Hepatocyte (in vitro differentiated cells): ENCODE measurements around the gene CGAS.

ENCODE experiments used
- CTCF ChIP-seq: fragments of 200-600 bp; sonication (generic); IDR thresholded peaks from 2 replicates; pipeline ENCODE4 v1.5.1; 2016; ENCODE audit warnings: antibody characterized with exemption, mild to moderate bottlenecking; ENCODE audit not compliant: poor library complexity
- EZH2 ChIP-seq: fragments of 200-600 bp; sonication (generic); IDR thresholded peaks from 2 replicates; pipeline ENCODE4 v1.6.1; 2016; ENCODE audit warnings: antibody characterized with exemption, mild to moderate bottlenecking, borderline replicate concordance

- TF ChIP-seq CTCF (no peak), EZH2 (no peak)
Observed at GRCh38 chr6:73435236-73435635, 16.9 kb downstream of the CGAS start.
